Heart right ventricle (tissue), 16 donors: ENCODE results near the gene TRABD2B. TPM values are rescaled to one million over a fixed set of nuclear protein-coding genes. Genes with fewer than 3 reads are reported as not detected.

Experiments used
- ATAC-seq, 8 donors: fragments of 200-7000 bp; cut with Tn5 transposase; one replicate each; pipeline ENCODE4 v1.9.1; 2020; ENCODE audit warnings: mild to moderate bottlenecking in 8 of 8, moderate library complexity in 8 of 8, moderate number of reproducible peaks in 1 of 8
- DNase-seq, 2 donors: peaks; one replicate each; pipeline ENCODE4 v3.0.0-alpha.2; 2020
- H3K27ac ChIP-seq, 10 donors: fragments of 200-600 bp; sonication (generic) in 2 of 10; one replicate each; pipeline versions ENCODE4 v1.5.0 to v1.8.0; 2020 to 2022; ENCODE audit warnings: mild to moderate bottlenecking in 3 of 10
- H3K27me3 ChIP-seq, 7 donors: fragments of 200-600 bp; one replicate each; pipeline ENCODE4 v1.8.0; 2021 to 2022; ENCODE audit warnings: mild to moderate bottlenecking in 2 of 7
- H3K36me3 ChIP-seq, 9 donors: fragments of 200-600 bp; sonication (generic) in 1 of 9; one replicate each; pipeline versions ENCODE4 v1.5.0 to v1.8.0; 2020 to 2022; ENCODE audit warnings: mild to moderate bottlenecking in 2 of 9
- H3K4me1 ChIP-seq, 9 donors: fragments of 200-600 bp; sonication (generic) in 1 of 9; one replicate each; pipeline versions ENCODE4 v1.5.0 to v1.8.0; 2020 to 2022; ENCODE audit warnings: mild to moderate bottlenecking in 4 of 9
- H3K4me3 ChIP-seq, 10 donors: fragments of 200-600 bp; sonication (generic) in 2 of 10; one replicate each; pipeline versions ENCODE4 v1.5.0 to v1.8.0; 2020 to 2022; ENCODE audit warnings: mild to moderate bottlenecking in 7 of 10, moderate library complexity in 2 of 10
- H3K9me3 ChIP-seq, 11 donors: fragments of 200-600 bp in 10 of 11; sonication (generic) in 2 of 11; one replicate each; pipeline versions ENCODE4 v1.5.0 to v1.8.0; 2013 to 2022; ENCODE audit warnings: mild to moderate bottlenecking in 2 of 11, control low read depth in 1 of 11, moderate library complexity in 1 of 11
- WGBS, 2 donors: extraction: QIAGEN DNeasy Blood & Tissue Kit; methylation state at CpG; one replicate each; pipeline ENCODE4 v1.1.7; 2013; ENCODE audit warnings: inconsistent platforms in 1 of 2; 5-methylcytosine and 5-hydroxymethylcytosine counted together
- intact Hi-C, 10 donors: fragments of 100-400 bp; cut with DNase I; formaldehyde crosslinking; loops; one replicate each; pipeline versions ENCODE4 v1.11.1 to v1.14.2; 2022
- polyA plus RNA-seq, 2 donors: library from polyadenylated mRNA; stranded (reverse); fragments of 200-250 nt; gene quantifications; one replicate each; pipeline ENCODE4 v1.2.3, GENCODE V29; 2013
- total RNA-seq, 10 donors: library from RNA; stranded (reverse); fragmentation: NEBNext Ultra II Directional in 3 of 10; extraction: Animal tissue kit (Norgen Biotek cat#: 25700) in 3 of 10; gene quantifications; one replicate each; pipeline versions ENCODE4 v1.2.1 to v1.2.4, GENCODE V29; 2021 to 2023
- TF ChIP-seq, protein P1 (sequence below), 9 donors: fragments of 200-600 bp; sonication (generic) in 2 of 9; IDR thresholded peaks; one replicate each; pipeline versions ENCODE4 v1.5.0 to v1.8.0; 2021 to 2022; ENCODE audit warnings: antibody characterized with exemption in 9 of 9, mild to moderate bottlenecking in 5 of 9, moderate library complexity in 1 of 9
- donor health status: Arrhythmogenic right ventricular cardiomyopathy.
- donor health status: ischemic (EF 13 %, LVEDD 7.1; RV severe dilation, severe dysfunction).
- donor health status: healthy with polysubstance abuse.
- donor health status: DM: no; HTN: yes; CAD: no.
- donor health status: DM: no; HTN: no; CAD: no.
- donor health status: ischemic (EF 25% LVEDD 6.9; RV normal size, moderate dysfunction).
- donor health status: ischemic (EF 25% LVEDD 5.7; RV mildly dilated, moderate dysfunction).
- donor health status: healthy.
- donor health status: DM: yes; HTN: yes; CAD: no.
- donor health status: Ischemic cardiomyopathy.
- donor health status: ischemic (EF 35%, LVEDD 5.7; RV mildly dilated, moderate dysfunction).
- donor health status: nonischemic (EF 11% LVEDD 7.7; RV severe dilation, severe dysfunction).
- donor health status: DM: yes; HTN: yes; CAD: no.
- donor health status: PGD.
- donor health status: ischemic (EF 29% LVEDD 5.4; RV normal size, mild dysfunction).
- donor health status: nonischemic (EF 23%, LVEDD 6.1; RV moderate dilation, normal function).

TRABD2B gene
- total and polyA plus RNA-seq, 12 donors = 0.21 to 1.1 (median 0.53) TPM

DNA sequence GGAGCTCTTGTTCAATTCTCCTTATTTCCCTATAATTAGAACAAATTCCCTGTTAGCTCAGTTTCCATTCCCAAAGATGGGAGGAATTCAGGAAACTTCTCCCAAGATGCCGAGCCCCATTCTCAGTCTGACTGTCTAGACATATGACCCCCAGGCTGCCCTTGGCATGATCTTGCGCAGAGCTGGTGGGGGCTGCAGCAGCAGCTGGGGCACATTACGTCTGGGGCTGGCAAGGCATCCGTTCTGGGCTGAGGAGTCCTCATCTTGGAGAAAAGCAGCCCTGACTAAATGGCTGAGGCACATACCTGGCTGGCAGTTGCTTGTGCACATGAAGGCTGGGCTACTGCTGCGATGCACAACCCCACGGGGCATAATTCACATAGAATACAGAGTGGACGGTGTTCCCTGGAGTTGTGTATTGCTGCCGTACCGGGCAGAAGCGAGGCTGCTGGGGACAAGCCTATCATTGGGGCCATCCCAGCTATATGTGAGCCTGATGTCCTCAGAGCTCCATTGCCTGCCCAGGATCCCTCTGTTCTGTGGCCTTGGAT lies 36.4 kb upstream of the TRABD2B start:
- H3K27ac ChIP-seq = no peak overlapping the region
- ATAC-seq = no peak

DNA sequence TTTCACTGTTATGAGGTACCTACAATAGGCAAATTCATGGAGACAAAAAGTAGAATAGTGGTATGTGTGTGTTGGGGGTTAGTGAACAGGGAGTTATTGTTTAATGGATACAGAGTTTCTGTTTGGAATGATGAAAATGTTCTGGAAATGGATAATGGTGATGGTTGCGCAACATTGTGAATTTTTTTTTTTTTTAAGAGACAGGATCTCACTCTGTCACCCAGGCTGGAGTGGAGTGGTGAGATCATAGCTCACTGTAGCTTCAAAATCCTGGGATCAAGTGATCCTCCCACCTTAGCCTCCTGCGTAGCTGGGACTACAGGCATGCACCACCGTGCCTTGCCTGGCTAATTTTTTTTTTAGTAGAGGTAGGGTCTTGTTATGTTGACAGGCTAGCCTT lies 34.5 kb upstream of the TRABD2B start:
- intact Hi-C loops = no loop called here
- no peak overlapping the region for H3K27ac ChIP-seq
- H3K36me3 ChIP-seq = no peaks in the 10 kb centered on the region
- 82% methylated on average over 3 of the region's 3 CpGs for whole genome bisulfite sequencing, 2 donors
- no peaks in the 10 kb centered on the region for H3K27me3 ChIP-seq
- TF ChIP-seq, protein P1, sequence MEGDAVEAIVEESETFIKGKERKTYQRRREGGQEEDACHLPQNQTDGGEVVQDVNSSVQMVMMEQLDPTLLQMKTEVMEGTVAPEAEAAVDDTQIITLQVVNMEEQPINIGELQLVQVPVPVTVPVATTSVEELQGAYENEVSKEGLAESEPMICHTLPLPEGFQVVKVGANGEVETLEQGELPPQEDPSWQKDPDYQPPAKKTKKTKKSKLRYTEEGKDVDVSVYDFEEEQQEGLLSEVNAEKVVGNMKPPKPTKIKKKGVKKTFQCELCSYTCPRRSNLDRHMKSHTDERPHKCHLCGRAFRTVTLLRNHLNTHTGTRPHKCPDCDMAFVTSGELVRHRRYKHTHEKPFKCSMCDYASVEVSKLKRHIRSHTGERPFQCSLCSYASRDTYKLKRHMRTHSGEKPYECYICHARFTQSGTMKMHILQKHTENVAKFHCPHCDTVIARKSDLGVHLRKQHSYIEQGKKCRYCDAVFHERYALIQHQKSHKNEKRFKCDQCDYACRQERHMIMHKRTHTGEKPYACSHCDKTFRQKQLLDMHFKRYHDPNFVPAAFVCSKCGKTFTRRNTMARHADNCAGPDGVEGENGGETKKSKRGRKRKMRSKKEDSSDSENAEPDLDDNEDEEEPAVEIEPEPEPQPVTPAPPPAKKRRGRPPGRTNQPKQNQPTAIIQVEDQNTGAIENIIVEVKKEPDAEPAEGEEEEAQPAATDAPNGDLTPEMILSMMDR (IDR thresholded peaks at IDR 0.05) = no peak
- DNase-seq (no peak), ATAC-seq (peak in 1 of 8 donors; percentile 15)
- no peaks in the 10 kb centered on the region for H3K9me3 ChIP-seq
- peaks cover 0 to 9% (median 0%) of the 10 kb centered on the region in 9 donors for H3K4me1 ChIP-seq
- H3K4me3 ChIP-seq = no peak overlapping the region

More for the DNA sequence above, 36.4 kb upstream of the TRABD2B start:
- 90 to 93% methylated on average over 10 of the region's 10 CpGs for WGBS, 2 donors
- no peaks in the 10 kb centered on the region for H3K36me3 ChIP-seq
- H3K4me3 ChIP-seq = no peak overlapping the region
- peaks cover 0 to 9% (median 0%) of the 10 kb centered on the region in 9 donors for H3K4me1 ChIP-seq
- TF ChIP-seq, protein P1 (IDR thresholded peaks at IDR 0.05) = no peak
- H3K27me3 ChIP-seq = peaks cover 0 to 5% (median 0%) of the 10 kb centered on the region in 7 donors
- no peak for DNase-seq
- intact Hi-C loops = no loop called here
- no peaks in the 10 kb centered on the region for H3K9me3 ChIP-seq

DNA sequence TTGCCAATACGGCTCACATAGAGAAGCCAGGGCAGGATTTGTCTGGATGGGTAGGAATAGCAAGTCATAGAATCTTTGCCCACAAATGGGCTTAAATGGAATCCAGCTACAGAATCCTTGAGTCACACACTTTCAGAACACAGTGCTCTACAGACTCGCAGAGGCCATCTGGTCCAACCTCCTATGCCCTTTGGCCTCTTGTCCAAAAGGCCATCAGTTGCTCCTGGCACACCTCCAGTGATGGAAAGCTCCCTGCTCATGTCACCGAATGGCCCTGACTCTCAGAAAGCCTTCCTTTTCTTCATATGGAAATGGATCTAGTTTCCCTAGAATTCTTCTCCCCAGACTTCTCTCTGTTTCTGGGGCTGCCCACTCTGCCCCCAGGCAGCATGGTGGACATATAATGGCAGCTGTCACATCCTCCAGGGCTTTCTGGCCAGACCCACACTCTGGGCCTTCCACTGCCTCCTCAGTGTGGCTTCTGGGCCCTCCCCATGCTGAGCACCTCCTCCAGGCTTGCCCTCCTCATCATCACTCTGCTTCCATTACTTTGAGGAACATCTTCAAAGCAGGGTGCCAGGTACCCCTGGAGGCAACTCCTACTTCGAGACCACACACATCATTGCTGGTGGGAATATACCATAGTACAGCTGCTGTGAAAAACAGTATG lies 33.6 kb upstream of the TRABD2B start:
- Histone ChIP-seq H3K4me1 (peaks cover 0 to 9% (median 0%) of the 10 kb centered on the region in 9 donors), H3K27ac (no peak overlapping the region), H3K36me3 (no peaks in the 10 kb centered on the region), H3K9me3 (no peaks in the 10 kb centered on the region), H3K4me3 (no peak overlapping the region), H3K27me3 (no peaks in the 10 kb centered on the region)
- TF ChIP-seq, protein P1 (IDR thresholded peaks at IDR 0.05) = no peak
- ATAC-seq (no peak), DNase-seq (no peak)
- intact Hi-C loops = no loop called here
- 88% methylated on average over 4 of the region's 4 CpGs for WGBS, 2 donors

DNA sequence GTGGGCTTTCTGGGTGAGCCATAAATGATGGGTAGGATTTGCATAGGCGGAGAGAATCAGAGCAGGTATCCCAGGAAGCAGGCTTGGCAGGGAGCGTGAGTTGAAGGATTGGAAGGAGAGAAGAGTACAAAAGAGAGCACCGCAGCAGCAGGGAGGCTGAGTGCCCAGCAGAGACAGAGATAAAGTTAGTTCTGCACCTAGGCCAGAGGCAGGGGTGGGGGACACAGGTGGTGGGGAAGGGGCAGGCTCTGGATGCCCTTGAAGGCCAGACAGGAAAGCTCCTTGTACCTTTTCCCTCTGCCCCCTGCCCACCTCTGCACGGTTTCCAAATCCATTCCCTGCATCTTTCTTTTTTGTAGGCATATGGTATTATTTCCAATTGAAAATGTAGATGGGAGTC lies 33.0 kb upstream of the TRABD2B start:
- Histone ChIP-seq H3K27me3 (no peaks in the 10 kb centered on the region), H3K9me3 (no peaks in the 10 kb centered on the region), H3K4me3 (no peak overlapping the region), H3K4me1 (peaks cover 0 to 8% (median 0%) of the 10 kb centered on the region in 9 donors), H3K27ac (no peak overlapping the region), H3K36me3 (no peaks in the 10 kb centered on the region)
- DNase-seq (no peak), ATAC-seq (no peak)
- 87 to 90% methylated on average over 4 of the region's 4 CpGs for WGBS, 2 donors
- TF ChIP-seq, protein P1 (IDR thresholded peaks at IDR 0.05) = no peak
- intact Hi-C loops = no loop called here
